Rectal smooth muscle tissue (tissue), 1 donor: ENCODE results near the gene GPER1.
"Not testable (repeated sequence)": the region's sequence is repeated elsewhere in the genome, so short reads cannot be mapped to it uniquely, and the experiment has no call there.

Experiments used
- H3K27ac ChIP-seq: one replicate; pipeline ENCODE4 v1.7.0; 2013; ENCODE audit warnings: low read depth, low read length, inconsistent platforms
- H3K27me3 ChIP-seq: one replicate; pipeline ENCODE4 v1.7.0; 2013; ENCODE audit warnings: low read length; ENCODE audit not compliant: control insufficient read depth, insufficient read depth
- H3K36me3 ChIP-seq: one replicate; pipeline ENCODE4 v1.7.0; 2013; ENCODE audit warnings: low read length; ENCODE audit not compliant: control insufficient read depth, insufficient read depth
- H3K4me1 ChIP-seq: one replicate; pipeline ENCODE4 v1.7.0; 2013; ENCODE audit warnings: low read length; ENCODE audit not compliant: control insufficient read depth, insufficient read depth
- H3K4me3 ChIP-seq: one replicate; pipeline ENCODE4 v1.7.0; 2013; ENCODE audit warnings: low read length
- H3K9ac ChIP-seq: one replicate; pipeline ENCODE4 v1.7.0; 2013; ENCODE audit warnings: low read length

The GPER1 gene

GRCh38 chr7:1130021-1130990 lies 42.4 kb downstream of the GPER1 start:
- Histone ChIP-seq H3K27ac (no peak overlapping the region), H3K9ac (no peak overlapping the region), H3K36me3 (no peaks in the 10 kb centered on the region), H3K27me3 (no peaks in the 10 kb centered on the region), H3K4me3 (no peak overlapping the region), H3K4me1 (no peaks in the 10 kb centered on the region)

DNA sequence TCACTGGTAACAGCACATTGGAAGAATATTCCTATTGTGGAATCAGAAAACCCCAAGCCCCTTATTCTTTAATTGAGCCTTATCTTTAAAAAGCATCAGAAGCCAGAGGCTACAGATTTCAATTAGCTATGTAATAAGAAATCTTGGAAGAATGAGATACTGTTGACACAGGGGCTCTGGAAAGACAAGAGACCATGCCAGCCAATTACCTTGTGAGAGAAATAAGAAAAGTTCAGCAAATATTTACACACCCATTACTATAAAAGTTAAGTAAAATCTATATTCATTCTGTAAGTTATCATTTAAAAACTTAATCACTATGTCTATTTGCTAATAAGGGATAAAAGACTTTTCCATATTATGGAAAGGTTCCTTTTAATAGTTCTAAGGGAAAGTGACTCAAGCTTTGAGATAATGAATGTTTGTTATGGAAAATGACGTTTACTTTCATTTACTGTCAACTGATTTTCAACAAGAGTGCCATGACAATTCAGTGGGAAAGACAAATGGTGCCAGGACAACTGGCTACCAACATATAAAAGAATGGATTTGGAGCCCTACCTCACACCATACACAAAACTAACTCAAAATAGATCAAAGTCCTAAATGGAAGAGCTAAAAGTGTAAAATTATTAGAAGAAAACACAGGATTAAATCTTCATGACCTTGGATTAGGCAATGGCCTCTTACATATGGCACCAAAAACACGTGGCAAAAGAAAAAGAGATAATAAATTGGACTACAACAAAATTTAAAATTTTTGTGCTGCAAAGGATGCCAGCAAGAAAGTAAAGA lies 43.8 kb downstream of the GPER1 start:
- Histone ChIP-seq H3K4me1 (no peaks in the 10 kb centered on the region), H3K27ac (no peak overlapping the region), H3K27me3 (no peaks in the 10 kb centered on the region), H3K4me3 (no peak overlapping the region), H3K36me3 (no peaks in the 10 kb centered on the region), H3K9ac (no peak overlapping the region)

DNA sequence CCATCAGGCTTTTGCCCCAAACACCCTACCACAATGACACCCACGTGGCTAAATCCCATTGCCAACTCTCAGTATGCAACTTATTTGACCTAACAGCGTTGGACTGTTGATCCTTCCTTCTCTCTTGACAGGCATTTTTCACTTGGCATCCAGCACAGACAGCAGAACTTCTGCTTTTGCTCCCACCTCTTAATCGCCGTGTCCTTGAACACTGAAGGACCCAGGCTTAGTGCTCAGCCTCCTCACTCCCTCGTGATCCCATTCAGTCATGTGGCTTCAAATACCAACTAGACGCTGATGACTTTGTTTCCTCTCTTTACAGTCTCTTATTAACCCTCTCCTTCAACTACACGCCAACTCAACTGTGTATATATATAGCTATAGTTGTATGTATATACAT lies 47.0 kb downstream of the GPER1 start:
- H3K27me3 ChIP-seq: no peaks in the 10 kb centered on the region
- H3K27ac ChIP-seq: no peak overlapping the region
- no peaks in the 10 kb centered on the region for H3K4me1 ChIP-seq
- H3K9ac ChIP-seq: no peak overlapping the region
- no peak overlapping the region for H3K4me3 ChIP-seq
- no peaks in the 10 kb centered on the region for H3K36me3 ChIP-seq

- Histone ChIP-seq H3K27me3 (no peaks in the 10 kb centered on the region), H3K4me3 (peak overlapping the region; percentile 95), H3K36me3 (no peaks in the 10 kb centered on the region), H3K9ac (no peak overlapping the region), H3K4me1 (no peaks in the 10 kb centered on the region), H3K27ac (no peak overlapping the region)
Observed at GRCh38 chr7:1136841-1137516, 49.1 kb downstream of the GPER1 start.

GRCh38 chr7:1137517-1138167 lies 49.7 kb downstream of the GPER1 start:
- peak overlapping the region; percentile 63 for H3K27ac ChIP-seq
- no peaks in the 10 kb centered on the region for H3K36me3 ChIP-seq

DNA sequence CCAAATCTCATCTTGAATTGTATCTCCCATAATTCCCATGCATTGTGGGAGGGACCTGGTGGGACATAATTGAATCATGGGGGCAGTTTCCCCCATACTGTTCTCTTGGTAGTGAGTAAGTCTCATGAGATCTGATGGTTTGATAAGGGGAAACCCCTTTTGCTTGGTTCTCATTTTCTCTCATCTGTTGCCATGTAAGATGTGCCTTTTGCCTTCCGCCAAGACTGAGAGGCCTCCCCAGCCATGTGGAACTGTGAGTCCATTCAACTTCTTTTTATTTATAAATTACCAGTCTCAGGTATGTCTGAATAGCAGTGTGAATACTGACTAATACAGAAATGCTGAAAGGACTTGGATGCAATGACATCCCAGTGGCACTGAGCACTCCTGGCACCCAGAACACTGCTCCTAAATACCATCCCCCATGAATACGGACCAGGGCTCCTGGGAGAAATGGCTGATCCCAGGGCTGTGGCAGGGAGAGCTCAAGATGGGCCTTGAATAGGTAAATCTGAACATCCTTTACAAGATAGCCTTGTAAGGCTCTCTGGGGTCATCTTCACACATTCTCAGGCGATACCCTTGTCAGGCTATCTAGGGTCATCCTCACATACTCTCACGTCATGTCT lies 52.7 kb downstream of the GPER1 start:
- Histone ChIP-seq H3K4me3 (no peak overlapping the region), H3K36me3 (no peaks in the 10 kb centered on the region), H3K4me1 (no peaks in the 10 kb centered on the region), H3K27ac (no peak overlapping the region), H3K9ac (no peak overlapping the region), H3K27me3 (no peaks in the 10 kb centered on the region)

More at GRCh38 chr7:1137517-1138167, 49.7 kb downstream of the GPER1 start:
- H3K9ac ChIP-seq: no peak overlapping the region
- H3K4me1 ChIP-seq: no peaks in the 10 kb centered on the region
- H3K4me3 ChIP-seq: peak overlapping the region; percentile 95
- H3K27me3 ChIP-seq: no peaks in the 10 kb centered on the region

GRCh38 chr7:1141651-1142050 lies 53.7 kb downstream of the GPER1 start:
- Histone ChIP-seq H3K36me3 (no peaks in the 10 kb centered on the region), H3K4me3 (no peak overlapping the region), H3K4me1 (no peaks in the 10 kb centered on the region), H3K27me3 (no peaks in the 10 kb centered on the region), H3K9ac (no peak overlapping the region), H3K27ac (no peak overlapping the region)

- no peak overlapping the region for H3K9ac ChIP-seq
- H3K27me3 ChIP-seq: no peaks in the 10 kb centered on the region
- no peak overlapping the region for H3K4me3 ChIP-seq
- H3K36me3 ChIP-seq: no peaks in the 10 kb centered on the region
- H3K27ac ChIP-seq: no peak overlapping the region
- no peaks in the 10 kb centered on the region for H3K4me1 ChIP-seq
Observed at GRCh38 chr7:1142051-1142635, 54.2 kb downstream of the GPER1 start.

GRCh38 chr7:1143031-1143430 lies 55.1 kb downstream of the GPER1 start:
- H3K4me1 ChIP-seq, H3K27ac ChIP-seq, H3K4me3 ChIP-seq, H3K27me3 ChIP-seq, H3K36me3 ChIP-seq, H3K9ac ChIP-seq: not testable (repeated sequence)
